ENCODE measurements around the gene LUM.
A peak's percentile ranks its signal among the peaks of the same experiment; 100 is the strongest.

Gene LUM

DNA sequence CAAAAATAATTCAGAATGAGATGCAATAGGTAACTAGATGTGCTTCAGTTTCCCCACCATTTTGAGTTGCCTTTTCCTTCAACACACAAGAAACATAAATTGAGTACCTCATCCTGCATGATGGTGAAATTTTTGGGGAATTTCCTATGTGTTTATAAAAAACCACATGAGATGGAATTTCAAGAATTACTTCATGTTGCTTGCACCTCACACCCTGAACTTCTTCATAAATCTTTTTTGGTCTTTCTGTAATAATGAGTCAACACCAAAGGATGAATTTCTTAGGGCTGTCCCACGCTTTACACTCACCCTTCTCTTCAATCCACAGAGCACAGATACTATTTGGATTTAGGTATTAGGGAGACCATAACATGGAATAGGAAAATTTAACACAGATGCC lies 22.6 kb upstream of the LUM start:
- Histone ChIP-seq H3K4me1 (ENCODE audit: control insufficient read depth, insufficient read depth, low read length) (peaks cover 4% of the 10 kb centered on the region), H3K9me3 (ENCODE audit: control insufficient read depth in 2 of 2, low read length in 2 of 2) (no peaks in the 10 kb centered on the region), H3K36me3 (ENCODE audit: control insufficient read depth in 2 of 2, insufficient read depth in 2 of 2, low read length in 2 of 2) (no peaks in the 10 kb centered on the region), H3K27me3 (ENCODE audit: control insufficient read depth in 1 of 2, insufficient read depth in 2 of 2, low read length in 2 of 2) (no peaks in the 10 kb centered on the region), H3K9ac (ENCODE audit: low read length in 2 of 2) (no peak overlapping the region), H3K4me3 (ENCODE audit: low read length in 2 of 2) (no peak overlapping the region), H3K27ac (ENCODE audit: low read length) (no peak overlapping the region)

DNA sequence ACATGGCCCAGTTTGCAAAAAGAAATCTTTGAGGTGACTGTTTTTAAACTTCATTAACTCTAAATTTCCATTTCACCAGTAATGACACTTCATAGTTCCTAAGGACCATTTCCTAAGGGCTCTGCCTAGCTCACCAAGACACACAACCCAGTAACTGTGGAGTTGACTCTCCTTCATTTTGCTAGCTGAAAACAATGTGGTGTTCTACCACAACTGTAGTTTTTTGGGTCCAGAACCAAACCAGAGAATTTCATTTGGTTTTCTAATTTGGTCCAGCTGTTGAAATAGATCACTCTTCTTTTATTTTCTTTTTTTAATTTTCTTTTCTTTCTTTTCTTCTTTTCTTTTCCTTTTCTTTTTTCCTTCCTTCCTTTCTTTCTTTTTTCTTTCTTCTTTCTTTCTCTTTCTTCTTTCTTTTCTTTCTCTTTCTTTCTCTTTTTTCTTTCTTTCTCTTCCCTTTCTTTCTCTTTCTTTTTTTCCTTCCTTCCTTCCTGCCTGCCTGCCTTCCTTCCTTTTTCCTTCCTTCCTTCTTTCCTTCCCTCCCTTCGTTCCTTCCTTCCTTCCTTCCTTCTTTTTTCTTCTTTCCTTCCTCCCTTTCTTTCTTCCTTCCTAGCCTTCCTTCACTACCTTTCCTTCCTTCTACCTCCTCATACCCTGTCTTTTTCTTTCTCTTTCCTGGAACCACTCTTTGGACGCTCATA lies 18.5 kb upstream of the LUM start:
- no peaks in the 10 kb centered on the region for H3K36me3 ChIP-seq (ENCODE audit: control insufficient read depth in 2 of 2, insufficient read depth in 2 of 2, low read length in 2 of 2)
- H3K4me3 ChIP-seq (ENCODE audit: low read length in 2 of 2) = no peak overlapping the region
- no peaks in the 10 kb centered on the region for H3K4me1 ChIP-seq (ENCODE audit: control insufficient read depth, insufficient read depth, low read length)
- no peak overlapping the region for H3K9ac ChIP-seq (ENCODE audit: low read length in 2 of 2)
- H3K27me3 ChIP-seq (ENCODE audit: control insufficient read depth in 1 of 2, insufficient read depth in 2 of 2, low read length in 2 of 2) = no peaks in the 10 kb centered on the region
- no peaks in the 10 kb centered on the region for H3K9me3 ChIP-seq (ENCODE audit: control insufficient read depth in 2 of 2, low read length in 2 of 2)
- no peak overlapping the region for H3K27ac ChIP-seq (ENCODE audit: low read length)

DNA sequence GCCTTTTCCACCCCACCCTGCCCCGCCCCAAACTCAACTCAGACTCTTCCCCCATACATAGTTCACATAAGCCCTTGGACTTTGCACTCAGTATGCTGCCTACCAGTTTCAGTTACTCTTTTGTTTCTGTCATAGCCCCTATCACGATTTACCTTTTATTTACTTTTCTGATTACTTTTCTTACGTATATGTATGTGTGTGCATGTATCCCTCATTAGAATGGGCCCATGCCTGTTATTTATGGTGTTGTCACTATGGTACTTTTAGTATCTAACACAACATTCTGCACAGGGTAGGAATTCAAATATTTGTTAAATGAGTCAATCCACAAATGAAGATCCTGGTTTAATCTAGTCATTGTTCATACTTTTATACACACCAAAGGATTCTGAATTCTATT lies 16.5 kb upstream of the LUM start:
- Histone ChIP-seq H3K9ac (ENCODE audit: low read length in 2 of 2) (no peak overlapping the region), H3K36me3 (ENCODE audit: control insufficient read depth in 2 of 2, insufficient read depth in 2 of 2, low read length in 2 of 2) (no peaks in the 10 kb centered on the region), H3K27me3 (ENCODE audit: control insufficient read depth in 1 of 2, insufficient read depth in 2 of 2, low read length in 2 of 2) (no peaks in the 10 kb centered on the region), H3K4me3 (ENCODE audit: low read length in 2 of 2) (no peak overlapping the region), H3K4me1 (ENCODE audit: control insufficient read depth, insufficient read depth, low read length) (no peaks in the 10 kb centered on the region), H3K27ac (ENCODE audit: low read length) (no peak overlapping the region), H3K9me3 (ENCODE audit: control insufficient read depth in 2 of 2, low read length in 2 of 2) (no peaks in the 10 kb centered on the region)

DNA sequence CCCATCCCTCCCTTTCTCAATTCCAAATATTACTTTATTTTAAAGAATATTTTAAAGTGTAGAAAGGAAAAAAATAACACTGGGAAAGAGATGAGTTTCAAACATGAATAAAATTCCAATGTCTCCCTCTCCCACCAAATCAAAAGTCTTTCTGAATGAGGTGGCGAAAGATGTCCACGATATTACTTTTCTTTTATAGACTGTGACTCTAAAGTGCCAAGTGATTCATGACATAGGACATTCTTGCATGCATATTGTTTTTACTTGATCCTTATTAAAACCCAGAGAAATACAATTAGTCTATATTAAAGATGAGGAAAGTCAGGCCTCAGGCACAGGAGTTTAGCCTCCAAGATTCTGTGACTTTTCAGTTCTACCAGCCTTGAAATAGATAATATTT lies 16.0 kb upstream of the LUM start:
- H3K9ac ChIP-seq (ENCODE audit: low read length in 2 of 2) = no peak overlapping the region
- H3K4me1 ChIP-seq (ENCODE audit: control insufficient read depth, insufficient read depth, low read length) = no peaks in the 10 kb centered on the region
- no peaks in the 10 kb centered on the region for H3K27me3 ChIP-seq (ENCODE audit: control insufficient read depth in 1 of 2, insufficient read depth in 2 of 2, low read length in 2 of 2)
- H3K4me3 ChIP-seq (ENCODE audit: low read length in 2 of 2) = no peak overlapping the region
- no peaks in the 10 kb centered on the region for H3K36me3 ChIP-seq (ENCODE audit: control insufficient read depth in 2 of 2, insufficient read depth in 2 of 2, low read length in 2 of 2)
- no peak overlapping the region for H3K27ac ChIP-seq (ENCODE audit: low read length)
- H3K9me3 ChIP-seq (ENCODE audit: control insufficient read depth in 2 of 2, low read length in 2 of 2) = no peaks in the 10 kb centered on the region

DNA sequence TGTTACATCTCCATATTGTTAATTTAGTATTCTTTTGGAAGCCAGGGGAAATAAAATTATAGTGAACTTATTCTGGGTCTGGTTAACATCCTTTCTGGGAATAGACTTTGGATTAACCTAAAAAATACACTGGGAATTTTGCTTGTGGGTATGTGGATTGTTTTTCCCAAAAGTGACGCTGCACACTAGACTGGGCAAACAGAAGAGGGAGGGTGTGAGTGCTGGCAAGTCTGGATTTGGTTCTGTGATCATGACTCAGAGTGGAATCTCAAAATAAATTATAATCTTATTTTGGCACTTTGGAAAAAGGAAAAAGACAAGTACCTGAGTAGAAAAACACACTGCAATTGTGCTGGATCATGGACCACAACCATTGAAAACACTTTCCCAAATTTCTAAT lies 15.2 kb upstream of the LUM start:
- no peaks in the 10 kb centered on the region for H3K9me3 ChIP-seq (ENCODE audit: control insufficient read depth in 2 of 2, low read length in 2 of 2)
- H3K4me1 ChIP-seq (ENCODE audit: control insufficient read depth, insufficient read depth, low read length) = no peaks in the 10 kb centered on the region
- H3K9ac ChIP-seq (ENCODE audit: low read length in 2 of 2) = no peak overlapping the region
- H3K27me3 ChIP-seq (ENCODE audit: control insufficient read depth in 1 of 2, insufficient read depth in 2 of 2, low read length in 2 of 2) = no peaks in the 10 kb centered on the region
- H3K27ac ChIP-seq (ENCODE audit: low read length) = no peak overlapping the region
- H3K36me3 ChIP-seq (ENCODE audit: control insufficient read depth in 2 of 2, insufficient read depth in 2 of 2, low read length in 2 of 2) = no peaks in the 10 kb centered on the region
- no peak overlapping the region for H3K4me3 ChIP-seq (ENCODE audit: low read length in 2 of 2)

DNA sequence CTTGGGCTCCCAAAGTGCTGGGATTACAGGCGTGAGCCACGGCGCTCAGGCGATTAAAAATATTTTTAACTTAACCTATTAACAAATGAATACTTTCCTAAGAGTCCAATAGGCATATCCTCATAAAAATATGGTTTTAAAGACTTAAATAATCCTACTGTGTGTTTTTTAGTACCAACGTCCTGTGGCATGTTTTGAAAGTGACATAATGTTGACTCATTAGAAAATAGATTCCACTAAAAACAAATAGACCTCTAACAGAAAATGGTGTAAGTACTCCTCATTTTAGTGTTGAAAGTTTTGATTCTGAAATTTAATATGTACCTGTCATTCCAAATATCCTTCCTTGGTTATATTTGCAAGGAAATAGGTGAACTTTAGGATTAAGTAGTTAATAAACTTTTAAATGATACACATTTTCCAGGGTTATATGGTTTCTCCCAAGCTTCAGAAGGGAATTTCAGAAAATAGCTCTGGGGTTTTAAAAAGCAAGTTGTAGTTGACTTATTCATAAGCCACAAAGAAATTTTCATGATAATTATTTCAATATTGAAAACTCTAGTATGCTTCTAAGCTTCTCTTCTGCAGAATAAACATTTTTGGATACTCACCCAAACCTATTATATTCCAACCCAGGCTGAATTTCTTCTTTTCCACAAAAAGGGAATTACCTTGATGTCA lies 12.1 kb upstream of the LUM start:
- H3K27ac ChIP-seq (ENCODE audit: low read length) = no peak overlapping the region
- no peaks in the 10 kb centered on the region for H3K4me1 ChIP-seq (ENCODE audit: control insufficient read depth, insufficient read depth, low read length)
- no peaks in the 10 kb centered on the region for H3K27me3 ChIP-seq (ENCODE audit: control insufficient read depth in 1 of 2, insufficient read depth in 2 of 2, low read length in 2 of 2)
- no peak overlapping the region for H3K4me3 ChIP-seq (ENCODE audit: low read length in 2 of 2)
- H3K9me3 ChIP-seq (ENCODE audit: control insufficient read depth in 2 of 2, low read length in 2 of 2) = no peaks in the 10 kb centered on the region
- no peak overlapping the region for H3K9ac ChIP-seq (ENCODE audit: low read length in 2 of 2)
- H3K36me3 ChIP-seq (ENCODE audit: control insufficient read depth in 2 of 2, insufficient read depth in 2 of 2, low read length in 2 of 2) = no peaks in the 10 kb centered on the region

DNA sequence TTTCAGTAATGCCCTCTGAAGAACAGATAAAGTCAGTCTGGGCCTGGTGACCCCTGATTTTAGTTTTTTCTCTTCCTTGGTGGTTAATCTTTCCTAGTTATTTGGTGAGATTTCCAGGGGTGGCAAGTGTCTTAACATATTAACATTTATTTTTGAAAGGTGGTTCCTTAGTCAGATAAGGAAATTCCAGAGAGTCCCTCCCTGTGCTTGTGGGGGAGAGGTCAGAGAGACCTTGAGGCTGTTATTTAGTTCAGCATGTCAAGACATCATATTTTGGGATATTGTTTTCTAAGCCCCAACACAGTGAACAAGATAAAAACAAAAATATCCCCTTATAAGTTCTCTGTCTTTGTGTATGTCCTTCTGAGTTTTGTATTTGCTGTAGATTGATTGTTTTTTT lies 9.5 kb upstream of the LUM start:
- H3K4me1 ChIP-seq (ENCODE audit: control insufficient read depth, insufficient read depth, low read length) = no peaks in the 10 kb centered on the region
- H3K4me3 ChIP-seq (ENCODE audit: low read length in 2 of 2) = no peak overlapping the region
- no peaks in the 10 kb centered on the region for H3K9me3 ChIP-seq (ENCODE audit: control insufficient read depth in 2 of 2, low read length in 2 of 2)
- no peaks in the 10 kb centered on the region for H3K36me3 ChIP-seq (ENCODE audit: control insufficient read depth in 2 of 2, insufficient read depth in 2 of 2, low read length in 2 of 2)
- H3K27ac ChIP-seq (ENCODE audit: low read length) = no peak overlapping the region
- no peaks in the 10 kb centered on the region for H3K27me3 ChIP-seq (ENCODE audit: control insufficient read depth in 1 of 2, insufficient read depth in 2 of 2, low read length in 2 of 2)
- H3K9ac ChIP-seq (ENCODE audit: low read length in 2 of 2) = no peak overlapping the region

DNA sequence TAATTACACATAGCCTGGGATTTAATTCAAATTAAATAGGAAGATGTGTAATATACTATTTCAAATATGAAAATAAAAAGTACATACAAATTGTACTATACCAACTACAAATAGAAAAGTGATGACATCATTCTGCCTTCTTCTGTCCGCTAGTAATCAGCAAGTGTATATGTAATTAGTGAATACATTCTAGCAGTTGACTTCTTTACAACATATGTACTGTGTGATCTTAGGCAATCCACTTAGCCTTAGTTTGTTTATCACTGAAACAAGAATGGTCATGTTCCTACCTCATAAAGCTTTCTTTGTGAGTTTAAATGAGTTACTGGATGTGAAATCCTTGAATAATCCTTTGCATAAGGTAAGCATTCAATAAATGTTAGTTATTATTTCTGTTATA lies 7.8 kb upstream of the LUM start:
- Histone ChIP-seq H3K27ac (ENCODE audit: low read length) (no peak overlapping the region), H3K9me3 (ENCODE audit: control insufficient read depth in 2 of 2, low read length in 2 of 2) (no peaks in the 10 kb centered on the region), H3K9ac (ENCODE audit: low read length in 2 of 2) (no peak overlapping the region), H3K27me3 (ENCODE audit: control insufficient read depth in 1 of 2, insufficient read depth in 2 of 2, low read length in 2 of 2) (no peaks in the 10 kb centered on the region), H3K4me3 (ENCODE audit: low read length in 2 of 2) (no peak overlapping the region), H3K36me3 (ENCODE audit: control insufficient read depth in 2 of 2, insufficient read depth in 2 of 2, low read length in 2 of 2) (no peaks in the 10 kb centered on the region), H3K4me1 (ENCODE audit: control insufficient read depth, insufficient read depth, low read length) (no peaks in the 10 kb centered on the region)

DNA sequence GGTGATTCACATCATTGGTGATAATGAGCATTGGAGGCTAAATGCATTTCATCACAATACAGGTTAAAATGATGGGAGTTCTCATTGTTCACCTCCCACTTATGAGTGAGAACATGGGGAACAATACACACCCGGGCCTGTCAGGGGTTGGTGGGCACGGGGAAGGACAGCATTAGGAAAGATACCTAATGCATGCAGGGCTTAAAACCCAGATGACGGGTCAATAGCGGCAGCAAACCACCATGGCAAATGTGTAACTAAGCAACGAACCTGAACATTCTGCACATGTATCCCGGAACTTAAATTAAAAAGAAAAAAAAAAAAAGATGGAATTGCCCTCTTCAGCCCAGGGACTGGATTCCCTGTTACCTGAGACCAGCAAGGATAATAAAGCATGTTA lies 2.3 kb upstream of the LUM start:
- H3K27ac ChIP-seq (ENCODE audit: low read length) = no peak overlapping the region
- no peak overlapping the region for H3K4me3 ChIP-seq (ENCODE audit: low read length in 2 of 2)
- H3K9ac ChIP-seq (ENCODE audit: low read length in 2 of 2) = no peak overlapping the region
- no peaks in the 10 kb centered on the region for H3K27me3 ChIP-seq (ENCODE audit: control insufficient read depth in 1 of 2, insufficient read depth in 2 of 2, low read length in 2 of 2)
- no peaks in the 10 kb centered on the region for H3K4me1 ChIP-seq (ENCODE audit: control insufficient read depth, insufficient read depth, low read length)
- no peaks in the 10 kb centered on the region for H3K9me3 ChIP-seq (ENCODE audit: control insufficient read depth in 2 of 2, low read length in 2 of 2)
- H3K36me3 ChIP-seq (ENCODE audit: control insufficient read depth in 2 of 2, insufficient read depth in 2 of 2, low read length in 2 of 2) = no peaks in the 10 kb centered on the region

DNA sequence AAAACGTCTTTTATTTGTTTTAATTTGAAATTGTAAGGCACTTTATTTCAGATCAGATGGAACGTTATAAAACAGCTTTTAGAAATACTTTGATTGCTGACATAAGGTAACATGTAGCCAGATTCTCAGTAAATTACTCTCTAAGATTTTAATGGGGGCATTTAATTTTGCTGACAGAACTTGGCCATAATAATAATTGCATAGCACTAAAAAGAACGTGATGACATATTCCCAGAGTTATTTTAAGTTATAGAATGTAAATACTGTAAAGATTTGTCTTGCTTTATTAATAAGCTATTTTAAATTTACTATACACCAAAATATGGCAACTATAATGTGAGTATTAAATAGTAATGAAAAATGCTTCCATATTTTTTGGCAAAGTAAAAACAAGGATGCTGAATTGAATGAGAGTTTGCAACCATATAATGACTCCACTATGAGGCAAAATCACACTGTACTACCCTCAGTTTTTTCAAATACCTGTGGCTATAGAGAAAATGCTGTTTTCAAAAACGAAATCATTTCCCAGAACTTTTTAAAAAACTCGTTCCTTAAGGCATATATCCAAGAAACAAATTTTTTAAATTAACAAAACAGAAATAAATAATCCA lies 876 bp downstream of the LUM start:
- Histone ChIP-seq H3K4me1 (ENCODE audit: control insufficient read depth, insufficient read depth, low read length) (no peaks in the 10 kb centered on the region), H3K9me3 (ENCODE audit: control insufficient read depth in 2 of 2, low read length in 2 of 2) (no peaks in the 10 kb centered on the region), H3K27me3 (ENCODE audit: control insufficient read depth in 1 of 2, insufficient read depth in 2 of 2, low read length in 2 of 2) (no peaks in the 10 kb centered on the region), H3K36me3 (ENCODE audit: control insufficient read depth in 2 of 2, insufficient read depth in 2 of 2, low read length in 2 of 2) (no peaks in the 10 kb centered on the region), H3K9ac (ENCODE audit: low read length in 2 of 2) (peak overlapping the region in 1 of 2 donors; percentile 47), H3K4me3 (ENCODE audit: low read length in 2 of 2) (peak overlapping the region; percentile 4 to 22), H3K27ac (ENCODE audit: low read length) (no peak overlapping the region)

All from stomach smooth muscle (tissue), 2 donors.